ENCODE measurements around the gene TRHDE. TPM values are rescaled to one million over a fixed set of nuclear protein-coding genes. Genes with fewer than 3 reads are reported as not detected.
"Not testable (repeated sequence)": the region's sequence is repeated elsewhere in the genome, so short reads cannot be mapped to it uniquely, and the experiment has no call there.

Gene TRHDE
- total RNA-seq, 1 experiment from 2014 or later, result 5.5 TPM

DNA sequence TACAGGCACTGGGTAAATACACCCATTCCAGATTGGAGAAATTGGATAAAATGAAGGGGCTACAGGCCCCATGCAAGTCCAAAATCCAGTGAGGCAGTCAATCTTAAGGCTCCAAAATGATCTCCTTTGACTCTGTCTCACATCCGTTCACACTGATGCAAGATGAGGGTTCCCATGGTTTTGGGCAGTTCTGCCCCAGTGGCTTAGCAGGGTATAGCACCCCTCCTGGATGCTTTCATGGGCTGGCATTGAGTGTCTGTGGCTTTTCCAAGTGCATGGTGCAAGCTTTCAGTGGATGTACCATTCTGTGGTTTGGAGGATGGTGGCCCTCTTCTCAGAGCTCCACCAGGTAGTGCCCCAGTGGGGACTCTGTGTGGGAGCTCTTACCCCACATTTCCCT, 427.2 kb downstream of the TRHDE start:
- TF ChIP-seq, protein P1, sequence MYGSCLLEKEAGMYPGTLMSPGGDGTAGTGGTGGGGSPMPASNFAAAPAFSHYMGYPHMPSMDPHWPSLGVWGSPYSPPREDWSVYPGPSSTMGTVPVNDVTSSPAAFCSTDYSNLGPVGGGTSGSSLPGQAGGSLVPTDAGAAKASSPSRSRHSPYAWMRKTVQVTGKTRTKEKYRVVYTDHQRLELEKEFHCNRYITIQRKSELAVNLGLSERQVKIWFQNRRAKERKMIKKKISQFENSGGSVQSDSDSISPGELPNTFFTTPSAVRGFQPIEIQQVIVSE (CRISPR knock-in tag; IDR thresholded peaks at IDR 0.05; ENCODE audit: borderline replicate concordance), result no peak
- TF ChIP-seq, protein P2, sequence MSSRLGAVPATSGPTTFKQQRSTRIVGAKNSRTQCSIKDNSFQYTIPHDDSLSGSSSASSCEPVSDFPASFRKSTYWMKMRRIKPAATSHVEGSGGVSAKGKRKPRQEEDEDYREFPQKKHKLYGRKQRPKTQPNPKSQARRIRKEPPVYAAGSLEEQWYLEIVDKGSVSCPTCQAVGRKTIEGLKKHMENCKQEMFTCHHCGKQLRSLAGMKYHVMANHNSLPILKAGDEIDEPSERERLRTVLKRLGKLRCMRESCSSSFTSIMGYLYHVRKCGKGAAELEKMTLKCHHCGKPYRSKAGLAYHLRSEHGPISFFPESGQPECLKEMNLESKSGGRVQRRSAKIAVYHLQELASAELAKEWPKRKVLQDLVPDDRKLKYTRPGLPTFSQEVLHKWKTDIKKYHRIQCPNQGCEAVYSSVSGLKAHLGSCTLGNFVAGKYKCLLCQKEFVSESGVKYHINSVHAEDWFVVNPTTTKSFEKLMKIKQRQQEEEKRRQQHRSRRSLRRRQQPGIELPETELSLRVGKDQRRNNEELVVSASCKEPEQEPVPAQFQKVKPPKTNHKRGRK (CRISPR knock-in tag; IDR thresholded peaks at IDR 0.05; ENCODE audit: borderline replicate concordance), result no peak
- TF ChIP-seq ELF4 (CRISPR knock-in tag; IDR thresholded peaks at IDR 0.05; ENCODE audit: low read depth), result no peak
- TF ChIP-seq OVOL2 (CRISPR knock-in tag; IDR thresholded peaks at IDR 0.05; ENCODE audit: borderline replicate concordance), result no peak
- no peak for TF ChIP-seq ZNF219 (CRISPR knock-in tag; IDR thresholded peaks at IDR 0.05; ENCODE audit: borderline replicate concordance)
- TF ChIP-seq, protein P3, sequence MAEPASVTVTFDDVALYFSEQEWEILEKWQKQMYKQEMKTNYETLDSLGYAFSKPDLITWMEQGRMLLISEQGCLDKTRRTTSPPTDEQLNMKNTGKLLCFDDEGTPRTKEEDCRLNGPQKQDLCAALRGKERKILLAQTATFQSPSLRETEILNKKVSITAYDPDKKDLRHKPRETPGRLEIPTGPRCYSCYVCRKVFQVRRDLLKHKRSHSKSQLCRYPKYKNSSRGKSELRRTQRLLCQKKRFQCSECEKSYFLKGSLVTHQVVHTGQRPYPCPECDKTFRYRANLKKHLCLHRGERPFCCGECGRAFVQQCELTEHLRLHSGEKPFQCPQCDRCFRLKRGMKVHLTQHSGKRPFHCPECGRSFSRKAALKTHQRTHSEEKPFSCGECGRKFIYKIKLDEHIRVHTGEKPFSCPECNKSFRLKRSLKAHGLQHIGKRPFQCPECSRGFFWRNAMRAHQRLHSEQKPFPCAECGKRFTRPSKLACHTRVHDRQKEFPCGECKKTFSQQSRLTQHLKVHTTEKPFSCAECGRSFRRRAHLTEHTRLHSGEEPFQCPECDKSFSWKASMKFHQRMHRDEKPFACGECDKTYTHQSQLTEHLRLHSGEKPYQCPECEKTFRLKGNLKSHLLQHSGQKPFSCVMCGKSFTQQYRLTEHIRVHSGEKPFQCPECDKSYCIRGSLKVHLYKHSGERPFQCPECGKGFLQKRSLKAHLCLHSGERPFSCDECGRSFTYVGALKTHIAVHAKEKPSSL (CRISPR knock-in tag; conservative IDR thresholded peaks at IDR 0.05), result no peak
- no peak for TF ChIP-seq ZNF138 (CRISPR knock-in tag; conservative IDR thresholded peaks at IDR 0.05)
- no peak for TF ChIP-seq ZNF416 (CRISPR knock-in tag; IDR thresholded peaks at IDR 0.05)
- TF ChIP-seq AR (CRISPR knock-in tag; IDR thresholded peaks at IDR 0.05), result no peak
- TF ChIP-seq ZNF317 (CRISPR knock-in tag; IDR thresholded peaks at IDR 0.05; ENCODE audit: borderline replicate concordance, low read depth), result no peak
- TF ChIP-seq ESRRA (CRISPR knock-in tag; IDR thresholded peaks at IDR 0.05; ENCODE audit: borderline replicate concordance), result no peak
- TF ChIP-seq ZNF396 (CRISPR knock-in tag; IDR thresholded peaks at IDR 0.05; ENCODE audit: borderline replicate concordance), result no peak
- no peak for TF ChIP-seq MLX (CRISPR knock-in tag; IDR thresholded peaks at IDR 0.05)
- no peak for TF ChIP-seq CBFB (CRISPR knock-in tag; IDR thresholded peaks at IDR 0.05; ENCODE audit: low read depth)
- H3K27me3 Mint-ChIP-seq (ENCODE audit: low read depth), result peaks cover 3% of the 10 kb centered on the region; the same call in 1 of the 2 replicates
- CTCF ChIA-PET, result no interaction called here
- peaks cover 75% of the 10 kb centered on the region for H3K9me3 Mint-ChIP-seq
- no peak overlapping the region for H3K27ac Mint-ChIP-seq
- DNase-seq (ENCODE audit: low spot score) (no peak), ATAC-seq (no peak)
- H3K4me1 Mint-ChIP-seq, result 0 out of 2 replicates have a peak, but pooled peaks cover 4% of the 10 kb centered on the region
- peaks cover 60% of the 10 kb centered on the region for H3K36me3 Mint-ChIP-seq
- POLR2A ChIA-PET, result no interaction called here
- no peak overlapping the region for H3K4me3 Mint-ChIP-seq

GRCh38 chr12:72712025-72712424, 439.9 kb downstream of the TRHDE start:
- DNase-seq (ENCODE audit: low spot score); H3K27ac Mint-ChIP-seq; H3K27me3 Mint-ChIP-seq (ENCODE audit: low read depth); H3K4me3 Mint-ChIP-seq; H3K4me1 Mint-ChIP-seq; H3K9me3 Mint-ChIP-seq; ATAC-seq; CTCF ChIA-PET; POLR2A ChIA-PET: not testable (repeated sequence)
- H3K36me3 Mint-ChIP-seq, result peaks cover 16% of the 10 kb centered on the region; the same call in 1 of the 2 replicates
